Testis (tissue), 2 donors: Measurements from ENCODE around the gene UVRAG.

ENCODE experiments used
- POLR2A ChIP-seq: fragments of 450-650 bp; IDR thresholded peaks from one replicate; pipeline ENCODE4 v1.6.1; 2017; ENCODE audit warnings: antibody characterized with exemption, mild to moderate bottlenecking, moderate library complexity
- TF ChIP-seq, protein P1 (sequence below), 3 experiments: fragments of 450-650 bp in 2 of 3; fragments of 200-600 bp in 1 of 3; sonication (generic) in 1 of 3; IDR thresholded peaks; one replicate each; pipeline ENCODE4 v1.5.1; 2016 to 2019; ENCODE audit warnings: antibody characterized with exemption in 3 of 3, mild to moderate bottlenecking in 2 of 3, moderate library complexity in 1 of 3

DNA sequence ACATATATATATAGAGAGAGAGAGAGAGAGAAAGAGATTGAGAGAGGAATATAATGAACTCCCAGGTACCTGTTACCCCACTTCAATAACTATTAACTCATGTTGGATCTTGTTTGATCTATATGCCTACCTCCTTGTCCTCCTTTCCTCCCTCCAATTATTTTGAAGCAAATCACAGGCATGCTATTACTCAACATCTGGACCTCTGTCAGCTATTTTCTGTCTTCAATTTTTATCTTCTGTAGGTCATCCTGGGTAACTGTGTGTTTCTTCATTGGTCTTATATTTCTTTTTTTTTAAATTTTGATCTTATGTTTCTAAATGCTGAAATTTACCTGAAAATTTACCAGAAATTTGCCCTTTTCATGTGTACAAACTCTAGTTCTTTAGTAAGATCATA lies 24.8 kb downstream of the UVRAG start:
- TF ChIP-seq, protein P1, sequence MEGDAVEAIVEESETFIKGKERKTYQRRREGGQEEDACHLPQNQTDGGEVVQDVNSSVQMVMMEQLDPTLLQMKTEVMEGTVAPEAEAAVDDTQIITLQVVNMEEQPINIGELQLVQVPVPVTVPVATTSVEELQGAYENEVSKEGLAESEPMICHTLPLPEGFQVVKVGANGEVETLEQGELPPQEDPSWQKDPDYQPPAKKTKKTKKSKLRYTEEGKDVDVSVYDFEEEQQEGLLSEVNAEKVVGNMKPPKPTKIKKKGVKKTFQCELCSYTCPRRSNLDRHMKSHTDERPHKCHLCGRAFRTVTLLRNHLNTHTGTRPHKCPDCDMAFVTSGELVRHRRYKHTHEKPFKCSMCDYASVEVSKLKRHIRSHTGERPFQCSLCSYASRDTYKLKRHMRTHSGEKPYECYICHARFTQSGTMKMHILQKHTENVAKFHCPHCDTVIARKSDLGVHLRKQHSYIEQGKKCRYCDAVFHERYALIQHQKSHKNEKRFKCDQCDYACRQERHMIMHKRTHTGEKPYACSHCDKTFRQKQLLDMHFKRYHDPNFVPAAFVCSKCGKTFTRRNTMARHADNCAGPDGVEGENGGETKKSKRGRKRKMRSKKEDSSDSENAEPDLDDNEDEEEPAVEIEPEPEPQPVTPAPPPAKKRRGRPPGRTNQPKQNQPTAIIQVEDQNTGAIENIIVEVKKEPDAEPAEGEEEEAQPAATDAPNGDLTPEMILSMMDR (IDR thresholded peaks at IDR 0.05), result no peak
- no peak for TF ChIP-seq POLR2A
